Measurements from ENCODE around the gene TMEM106B.
"Not testable (repeated sequence)": the region's sequence is repeated elsewhere in the genome, so short reads cannot be mapped to it uniquely, and the experiment has no call there.

TMEM106B gene
- long read RNA-seq, transcript TMEM106B-202 (8 exons, 2,126 nt): major isoform, 125 of 168 reads
- long read RNA-seq, partial matches to known transcripts: 8 of 168 reads
- long read RNA-seq, other reads (novel, unspliced or antisense): 35 of 168 reads

GRCh38 chr7:12211054-12211710 lies at the start of gene TMEM106B:
Gene TMEM106B (plus strand): TSS chr7:12211294. CDS start chr7:12214811, 3,517 bp downstream.
- Histone ChIP-seq H3K4me3 (replicated peaks; ENCODE audit: insufficient read depth, low read length) (peak within 1 kb of the TSS; percentile 76), H3K27me3 (ENCODE audit: insufficient read depth, poor library complexity, severe bottlenecking) (no peaks in the 10 kb centered on the region), H3K27ac (replicated peaks) (peak within 1 kb of the TSS; percentile 83)
- TF ChIP-seq POLR2AphosphoS5 (IDR thresholded peaks at IDR 0.05; ENCODE audit: low read depth) (peak; percentile 85), SPI1 (IDR thresholded peaks at IDR 0.05; ENCODE audit: borderline replicate concordance, low read depth) (no peak)
- peak; percentile 83 to 95 for DNase-seq (ENCODE audit: low read depth in 1 of 2, low spot score in 1 of 2)

- no peak for TF ChIP-seq REST (IDR thresholded peaks at IDR 0.05; ENCODE audit: insufficient replicate concordance, low read depth)
- DNase-seq (ENCODE audit: low read depth in 1 of 2, low spot score in 1 of 2): no peak
- no peak overlapping the region for H3K4me3 ChIP-seq (replicated peaks; ENCODE audit: insufficient read depth, low read length)
- H3K27me3 ChIP-seq (ENCODE audit: insufficient read depth, poor library complexity, severe bottlenecking): no peaks in the 10 kb centered on the region
- H3K27ac ChIP-seq (replicated peaks): no peak overlapping the region
Measured at GRCh38 chr7:12162415-12163113, 48.5 kb upstream of the TMEM106B start.

GRCh38 chr7:12168065-12168464 lies 43.0 kb upstream of the TMEM106B start:
- not testable (repeated sequence) for H3K4me3 ChIP-seq (replicated peaks; ENCODE audit: insufficient read depth, low read length); DNase-seq (ENCODE audit: low read depth in 1 of 2, low spot score in 1 of 2); H3K27me3 ChIP-seq (ENCODE audit: insufficient read depth, poor library complexity, severe bottlenecking); H3K27ac ChIP-seq (replicated peaks)

GRCh38 chr7:12169981-12170820 lies 40.9 kb upstream of the TMEM106B start:
- not testable (repeated sequence) for H3K4me3 ChIP-seq (replicated peaks; ENCODE audit: insufficient read depth, low read length); H3K27me3 ChIP-seq (ENCODE audit: insufficient read depth, poor library complexity, severe bottlenecking); H3K27ac ChIP-seq (replicated peaks); DNase-seq (ENCODE audit: low read depth in 1 of 2, low spot score in 1 of 2)

GRCh38 chr7:12173671-12174070 lies 37.4 kb upstream of the TMEM106B start:
- Histone ChIP-seq H3K27me3 (ENCODE audit: insufficient read depth, poor library complexity, severe bottlenecking) (no peaks in the 10 kb centered on the region), H3K27ac (replicated peaks) (no peak overlapping the region), H3K4me3 (replicated peaks; ENCODE audit: insufficient read depth, low read length) (no peak overlapping the region)
- no peak for DNase-seq (ENCODE audit: low read depth in 1 of 2, low spot score in 1 of 2)
- TF ChIP-seq CTCF (IDR thresholded peaks at IDR 0.05; ENCODE audit: insufficient read depth, low read length): no peak
- TF ChIP-seq REST (IDR thresholded peaks at IDR 0.05; ENCODE audit: insufficient replicate concordance, low read depth): no peak
- no peak for TF ChIP-seq SPI1 (IDR thresholded peaks at IDR 0.05; ENCODE audit: borderline replicate concordance, low read depth)
- no peak for TF ChIP-seq POLR2AphosphoS5 (IDR thresholded peaks at IDR 0.05; ENCODE audit: low read depth)
- no peak for TF ChIP-seq GABPA (IDR thresholded peaks at IDR 0.05; ENCODE audit: low read depth)
